SK-N-SH treated with all-trans-retinoic acid at 6 μM for 48 hours (cell line): ENCODE data around the gene SDK1.

ENCODE experiments used
- CSDC2 ChIP-seq: fragments of 250-450 bp; sonication (Bioruptor Pico); IDR thresholded peaks from 2 replicates; pipeline ENCODE4 v1.5.0; 2020; ENCODE audit warnings: mild to moderate bottlenecking, moderate library complexity
- GLIS3 ChIP-seq: fragments of 250-450 bp; sonication (Bioruptor Pico); IDR thresholded peaks from 2 replicates; pipeline ENCODE4 v1.5.0; 2020; ENCODE audit warnings: mild to moderate bottlenecking, moderate library complexity
- RARB ChIP-seq: fragments of 250-450 bp; sonication (Bioruptor Pico); IDR thresholded peaks from 2 replicates; pipeline ENCODE4 v1.8.0; 2021; ENCODE audit warnings: mild to moderate bottlenecking, moderate library complexity
- TCF4 ChIP-seq: fragments of 250-450 bp; sonication (Bioruptor Pico); IDR thresholded peaks from 2 replicates; pipeline ENCODE4 v1.8.0; 2021; ENCODE audit warnings: mild to moderate bottlenecking, moderate library complexity, borderline replicate concordance
- TSHZ2 ChIP-seq: fragments of 250-450 bp; sonication (Bioruptor Pico); IDR thresholded peaks from 2 replicates; pipeline ENCODE4 v1.5.0; 2020; ENCODE audit warnings: mild to moderate bottlenecking, moderate library complexity
- ZFP3 ChIP-seq: fragments of 250-450 bp; sonication (Bioruptor Pico); IDR thresholded peaks from 2 replicates; pipeline ENCODE4 v1.5.0; 2020; ENCODE audit warnings: mild to moderate bottlenecking, moderate library complexity
- ZFP30 ChIP-seq: fragments of 450-650 bp; formaldehyde crosslinking; IDR thresholded peaks from 2 replicates; pipeline ENCODE4 v1.5.0; 2022; ENCODE audit warnings: mild to moderate bottlenecking, moderate library complexity
- ZNF8 ChIP-seq: fragments of 450-650 bp; formaldehyde crosslinking; IDR thresholded peaks from 2 replicates; pipeline ENCODE4 v1.5.0; 2020; ENCODE audit warnings: mild to moderate bottlenecking, moderate library complexity

GRCh38 chr7:3254718-3255117, 46.3 kb upstream of the SDK1 start:
- TF ChIP-seq ZFP3 (CRISPR knock-in tag) = no peak
- TF ChIP-seq RARB (CRISPR knock-in tag) = no peak
- TF ChIP-seq TCF4 (CRISPR knock-in tag) = no peak
- no peak for TF ChIP-seq GLIS3 (CRISPR knock-in tag)
- no peak for TF ChIP-seq CSDC2 (CRISPR knock-in tag)
- no peak for TF ChIP-seq ZNF8 (CRISPR knock-in tag)
- TF ChIP-seq ZFP30 (CRISPR knock-in tag) = no peak
- TF ChIP-seq TSHZ2 = no peak
